HuH-7.5 (cell line): ENCODE measurements around the gene ASXL2.

Experiments used
- DNase-seq: peaks from one replicate; pipeline ENCODE4 v3.0.0; 2011; ENCODE audit warnings: low spot score

The ASXL2 gene

GRCh38 chr2:25685741-25686140, 192.5 kb downstream of the ASXL2 start:
- no peak for DNase-seq

- no peak for DNase-seq
Measured at GRCh38 chr2:25684577-25685473, 193.5 kb downstream of the ASXL2 start.
